Osteoblast (primary cell): ENCODE measurements around the gene POLD2. TPM values are rescaled to one million over a fixed set of nuclear protein-coding genes. Genes with fewer than 3 reads are reported as not detected.

Experiments used
- DNase-seq: peaks from one replicate; pipeline ENCODE4 v3.0.0; 2011; ENCODE audit warnings: low spot score, mixed read lengths; ENCODE audit not compliant: insufficient read length; ENCODE audit errors: missing footprints
- H2AFZ ChIP-seq: 2 replicates; pipeline ENCODE4 v1.6.0; 2011; ENCODE audit warnings: mild to moderate bottlenecking, low read length
- H3K27ac ChIP-seq: 2 replicates; pipeline ENCODE4 v1.5.1; 2011; ENCODE audit warnings: mild to moderate bottlenecking, low read depth, low read length, moderate library complexity
- H3K27me3 ChIP-seq: 2 replicates; pipeline ENCODE4 v1.6.0; 2012; ENCODE audit warnings: mild to moderate bottlenecking, control low read depth, inconsistent platforms, low read length, moderate library complexity; ENCODE audit not compliant: insufficient read depth
- H3K36me3 ChIP-seq: 2 replicates; pipeline ENCODE4 v1.5.1; 2011; ENCODE audit warnings: mild to moderate bottlenecking, low read length, control low read depth, moderate library complexity; ENCODE audit not compliant: insufficient read depth
- H3K4me1 ChIP-seq: 2 replicates; pipeline ENCODE4 v1.5.1; 2011; ENCODE audit warnings: mild to moderate bottlenecking, low read length, control low read depth, moderate library complexity; ENCODE audit not compliant: insufficient read depth
- H3K4me2 ChIP-seq: 2 replicates; pipeline ENCODE4 v1.6.0; 2011; ENCODE audit warnings: mild to moderate bottlenecking, low read length; ENCODE audit not compliant: insufficient read depth
- H3K4me3 ChIP-seq: fragments of 200-600 bp; sonication (generic); 3 replicates; pipeline ENCODE4 v1.5.1; 2012; ENCODE audit warnings: mild to moderate bottlenecking, low read length, inconsistent platforms; ENCODE audit not compliant: insufficient read depth
- H3K79me2 ChIP-seq: 2 replicates; pipeline ENCODE4 v1.6.0; 2012; ENCODE audit warnings: mild to moderate bottlenecking, low read length, control low read depth, inconsistent platforms; ENCODE audit not compliant: insufficient read depth
- H3K9me3 ChIP-seq: 2 replicates; pipeline ENCODE4 v1.5.1; 2011; ENCODE audit warnings: low read depth, low read length, control low read depth
- H4K20me1 ChIP-seq: 2 replicates; pipeline ENCODE4 v1.6.0; 2012; ENCODE audit warnings: mild to moderate bottlenecking, low read length, control low read depth; ENCODE audit not compliant: insufficient read depth
- CTCF ChIP-seq: IDR thresholded peaks from 2 replicates; pipeline ENCODE4 v1.5.1; 2011; ENCODE audit warnings: mild to moderate bottlenecking, low read depth, low read length, moderate library complexity; ENCODE audit errors: extremely low read depth
- total RNA-seq: library from RNA; depleted of rRNA; stranded (reverse); fragments of >200 nt; gene quantifications from 2 replicates; pipeline ENCODE4 v1.2.3, GENCODE V29; 2012

The POLD2 gene
- total RNA-seq, 1 donor = 80.3 TPM

- no peaks in the 10 kb centered on the region for H3K27me3 ChIP-seq
- H3K36me3 ChIP-seq = peaks cover 48% of the 10 kb centered on the region
- no peak overlapping the region for H3K4me3 ChIP-seq
- H3K79me2 ChIP-seq = no peaks in the 10 kb centered on the region
- H2AFZ ChIP-seq = no peak overlapping the region
- no peak for DNase-seq
- H3K4me1 ChIP-seq = peaks cover 17% of the 10 kb centered on the region
- no peak for TF ChIP-seq CTCF
- H3K9me3 ChIP-seq = no peaks in the 10 kb centered on the region
- H3K4me2 ChIP-seq = no peak overlapping the region
- H4K20me1 ChIP-seq = no peaks in the 10 kb centered on the region
- H3K27ac ChIP-seq = no peak overlapping the region
These were observed 47.9 kb downstream of the POLD2 start for GRCh38 chr7:44075296-44076075.

- no peak for TF ChIP-seq CTCF
- H3K27me3 ChIP-seq = no peaks in the 10 kb centered on the region
- peaks cover 17% of the 10 kb centered on the region for H3K4me1 ChIP-seq
- H3K4me2 ChIP-seq = no peak overlapping the region
- peak overlapping the region; percentile 70 for H3K27ac ChIP-seq
- no peaks in the 10 kb centered on the region for H4K20me1 ChIP-seq
- H3K9me3 ChIP-seq = no peaks in the 10 kb centered on the region
- H3K36me3 ChIP-seq = peaks cover 41% of the 10 kb centered on the region
- DNase-seq = peak; percentile 68
- no peaks in the 10 kb centered on the region for H3K79me2 ChIP-seq
- H2AFZ ChIP-seq = no peak overlapping the region
- H3K4me3 ChIP-seq = no peak overlapping the region
These were observed 49.0 kb downstream of the POLD2 start for GRCh38 chr7:44074349-44074695.

GRCh38 chr7:44073664-44074348 lies 49.5 kb downstream of the POLD2 start:
- H4K20me1 ChIP-seq = no peaks in the 10 kb centered on the region
- peak overlapping the region; percentile 70 for H3K27ac ChIP-seq
- H3K4me1 ChIP-seq = peaks cover 17% of the 10 kb centered on the region
- no peak overlapping the region for H3K4me2 ChIP-seq
- H2AFZ ChIP-seq = no peak overlapping the region
- peak; percentile 88 for DNase-seq
- H3K4me3 ChIP-seq = no peak overlapping the region
- TF ChIP-seq CTCF = no peak
- H3K36me3 ChIP-seq = peaks cover 36% of the 10 kb centered on the region
- no peaks in the 10 kb centered on the region for H3K9me3 ChIP-seq
- no peaks in the 10 kb centered on the region for H3K27me3 ChIP-seq
- no peaks in the 10 kb centered on the region for H3K79me2 ChIP-seq
